NCI-H2171 treated with DMSO at 0.1 percent for 48 hours (cell line): ENCODE data around the gene ZNF785.
"Not testable (repeated sequence)": the region's sequence is repeated elsewhere in the genome, so short reads cannot be mapped to it uniquely, and the experiment has no call there.

Experiments
- DNase-seq: peaks from one replicate; lab custom pipeline; 2025; lab: John Stamatoyannopoulos, UW

ZNF785 gene

DNA sequence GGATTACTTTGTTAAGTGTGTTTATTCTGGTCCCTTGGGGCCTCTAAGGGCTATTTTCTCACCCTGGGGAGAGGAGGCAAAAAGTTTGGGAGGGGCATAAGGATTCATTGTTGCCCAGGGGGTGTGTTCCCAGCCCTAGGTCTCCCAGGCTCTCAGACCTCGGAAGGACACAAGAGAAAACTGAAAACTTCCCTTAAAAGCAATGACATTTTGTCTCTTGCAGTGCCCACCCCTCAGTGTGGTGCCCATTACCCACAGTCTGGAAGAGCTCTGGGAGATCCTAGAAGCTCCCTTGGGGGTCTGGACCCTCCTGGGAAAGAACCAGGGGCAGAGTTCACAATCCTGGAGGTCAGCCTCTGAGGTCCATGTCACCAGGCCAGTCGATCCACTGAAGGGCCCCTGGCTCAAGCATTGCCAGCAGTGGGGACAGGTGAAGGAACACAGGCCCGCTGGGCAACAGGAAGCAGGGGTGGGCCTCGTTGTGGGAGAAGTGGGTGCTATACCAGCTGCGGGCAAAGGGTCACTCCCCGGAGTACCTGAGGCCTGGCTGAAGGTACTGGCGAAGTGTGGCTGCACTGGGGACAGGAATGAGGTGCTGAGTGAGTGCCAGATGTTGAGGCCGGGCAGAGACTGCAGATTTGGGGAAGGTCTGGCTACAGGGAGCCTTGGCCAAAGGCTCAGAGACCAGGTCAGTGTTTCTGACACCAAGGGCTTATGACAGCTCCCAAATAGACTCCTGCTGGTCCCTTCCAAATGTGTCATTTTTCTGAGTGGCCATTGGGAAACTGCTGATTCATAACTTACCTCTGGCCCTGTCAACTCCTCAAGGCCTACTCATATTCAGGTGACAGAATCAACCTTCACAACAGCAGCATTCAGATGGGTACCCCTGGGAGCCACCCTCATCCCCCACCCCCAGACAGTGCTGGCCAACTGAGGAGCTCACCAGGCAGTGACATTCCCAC is 46.2 kb downstream of the ZNF785 start:
- DNase-seq = no peak

DNA sequence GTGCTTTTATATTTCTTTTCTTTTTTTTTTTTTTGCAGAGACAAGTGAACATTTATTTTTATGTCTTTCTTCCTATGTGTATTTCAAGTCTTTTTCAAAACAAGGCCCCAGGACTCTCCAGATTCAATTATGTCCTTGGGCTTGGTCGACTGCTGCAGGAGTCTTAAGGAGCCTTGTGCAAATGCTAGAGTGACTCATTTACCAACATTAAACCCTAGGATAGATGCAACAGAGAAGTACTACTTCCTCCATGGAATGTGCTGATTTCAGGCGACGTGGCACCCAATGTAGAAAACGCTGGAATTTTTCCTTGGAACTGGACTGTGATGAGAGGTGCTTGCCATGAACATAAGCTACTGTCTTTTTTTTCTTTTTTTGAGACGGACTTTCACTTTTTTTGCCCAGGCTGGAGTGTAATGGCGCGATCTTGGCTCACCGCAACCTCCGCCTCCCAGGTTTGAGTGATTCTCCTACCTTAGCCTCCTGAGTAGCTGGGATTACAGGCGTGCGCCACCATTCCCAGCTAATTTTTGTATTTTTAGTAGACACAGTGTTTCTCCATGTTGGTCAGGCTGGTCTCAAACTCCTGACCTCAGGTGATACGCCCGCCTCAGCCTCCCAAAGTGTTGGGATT is 49.0 kb downstream of the ZNF785 start:
- DNase-seq = not testable (repeated sequence)

DNA sequence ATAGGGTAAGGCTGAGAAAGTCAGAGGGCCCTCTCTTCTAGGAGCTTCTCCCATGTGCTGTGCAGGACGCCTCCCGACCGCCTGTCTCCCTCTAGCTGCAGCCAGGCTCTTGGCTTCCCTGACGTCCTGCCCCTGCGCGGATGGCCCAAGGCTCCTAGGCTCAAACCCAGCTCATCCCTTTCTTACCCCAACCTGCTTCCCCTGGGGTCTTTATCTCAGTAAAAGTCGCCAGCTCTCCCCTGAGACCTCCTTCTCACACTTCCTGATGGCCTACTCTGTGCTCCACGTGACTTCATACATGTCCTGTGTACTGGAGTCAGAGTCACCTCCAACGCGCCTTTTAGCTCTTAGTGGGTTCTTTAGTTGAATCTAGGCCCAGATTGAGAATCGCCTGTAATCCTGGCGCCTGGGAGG is 49.7 kb downstream of the ZNF785 start:
- DNase-seq = peak; percentile 70

DNA sequence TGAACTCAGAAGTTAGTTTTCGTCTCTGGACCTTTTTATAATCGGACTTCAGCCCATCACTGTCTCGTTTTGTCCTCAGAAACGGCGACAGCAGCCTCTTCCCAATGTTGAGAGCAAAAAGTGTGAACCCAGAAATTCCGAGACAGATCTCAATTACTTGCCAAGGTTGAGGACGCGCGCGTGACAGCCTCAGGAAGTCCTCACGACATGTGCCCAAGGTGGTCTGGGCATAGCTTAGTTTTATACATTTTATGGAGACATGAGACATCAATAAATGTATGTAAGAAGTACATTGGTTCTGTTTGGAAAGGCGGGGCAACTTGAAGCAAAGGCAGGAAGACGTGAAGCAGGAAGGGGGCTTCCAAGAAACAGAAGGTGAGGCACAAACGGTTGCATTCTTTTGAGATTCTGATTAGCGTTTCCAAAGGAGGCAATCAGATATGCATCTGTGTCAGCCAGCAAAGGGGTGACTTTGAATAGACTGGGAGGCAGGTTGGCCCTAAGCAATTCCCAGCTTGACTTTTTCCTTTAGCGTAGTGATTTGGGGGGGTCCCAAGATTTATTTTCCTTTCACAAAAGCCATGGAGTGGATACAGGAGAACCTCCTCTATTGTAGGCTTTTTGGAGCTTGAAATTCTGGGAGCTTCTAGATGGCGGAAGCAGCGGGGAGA is 50.3 kb downstream of the ZNF785 start:
- DNase-seq = no peak

DNA sequence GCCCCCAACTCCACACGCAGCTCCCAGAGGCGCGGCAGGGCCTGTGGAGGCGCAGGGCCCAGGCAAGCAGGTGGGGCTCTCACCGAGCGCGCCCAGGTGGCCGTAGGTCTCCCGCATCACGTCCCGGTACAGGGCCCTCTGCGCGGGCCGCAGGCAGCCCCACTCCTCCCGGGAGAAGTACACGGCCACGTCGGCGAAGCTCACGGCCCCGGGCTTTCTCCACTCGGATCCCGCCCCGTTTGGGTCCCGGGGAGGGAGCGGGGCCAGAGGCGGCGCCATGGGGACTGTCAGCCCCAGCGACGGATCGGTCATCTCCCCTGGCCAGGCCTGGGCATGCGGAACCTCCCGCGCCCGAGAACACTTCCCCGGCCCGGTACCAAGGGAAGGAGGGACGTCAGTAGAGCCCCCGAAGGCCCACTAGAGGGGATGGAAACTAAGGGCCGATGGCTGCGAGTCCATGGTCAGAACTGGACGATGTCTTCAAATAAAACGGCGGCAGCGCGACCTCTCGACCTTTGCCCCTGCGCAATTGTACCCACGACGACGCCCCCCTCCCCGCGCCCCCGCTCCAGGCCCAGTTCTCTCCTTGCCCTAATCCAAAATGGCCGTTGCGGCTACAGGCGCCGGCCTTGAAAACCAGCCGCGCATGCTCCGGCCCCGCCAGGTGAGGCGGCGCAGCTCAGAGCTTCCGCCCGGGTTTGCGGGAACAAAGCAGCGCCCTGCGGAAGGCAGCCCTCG is 51.0 kb downstream of the ZNF785 start, which contains the start of gene ZNF747:
TSS of gene ZNF747 (minus strand) at position 491 of the 738 bp plus-strand sequence. CDS start at position 312, 179 bp downstream.
- DNase-seq = peak; percentile 89

DNA sequence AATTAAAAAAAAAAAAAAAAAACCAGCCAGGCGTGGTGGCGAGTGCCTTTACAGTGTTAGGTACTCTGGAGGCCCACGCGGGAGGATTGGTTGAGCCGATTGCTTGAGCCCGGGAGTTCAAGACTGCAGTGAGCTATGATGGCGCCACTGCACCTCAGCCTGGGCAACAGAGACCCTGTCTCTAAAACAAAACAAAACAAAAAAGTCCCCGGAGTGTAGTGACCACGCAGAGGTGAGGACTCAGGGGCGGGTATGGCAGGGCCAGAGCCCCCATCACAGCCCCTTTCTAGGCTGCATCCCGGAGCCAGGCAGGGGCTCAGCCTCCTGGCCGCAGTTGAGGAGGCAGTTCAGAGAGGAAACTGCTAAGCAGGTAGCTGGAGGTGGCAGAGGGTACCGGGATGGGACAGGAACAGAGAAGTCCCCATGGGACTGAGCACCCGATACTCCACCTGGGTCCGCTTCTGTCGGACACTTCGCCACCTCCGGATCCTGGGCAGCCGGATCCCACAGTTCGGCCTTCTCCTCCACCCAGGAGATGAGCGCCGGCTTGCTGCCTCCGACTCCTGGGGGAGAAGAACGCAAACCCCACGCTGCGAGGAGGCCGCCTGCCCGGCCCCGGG is 51.6 kb downstream of the ZNF785 start:
- DNase-seq = peak; percentile 31

DNA sequence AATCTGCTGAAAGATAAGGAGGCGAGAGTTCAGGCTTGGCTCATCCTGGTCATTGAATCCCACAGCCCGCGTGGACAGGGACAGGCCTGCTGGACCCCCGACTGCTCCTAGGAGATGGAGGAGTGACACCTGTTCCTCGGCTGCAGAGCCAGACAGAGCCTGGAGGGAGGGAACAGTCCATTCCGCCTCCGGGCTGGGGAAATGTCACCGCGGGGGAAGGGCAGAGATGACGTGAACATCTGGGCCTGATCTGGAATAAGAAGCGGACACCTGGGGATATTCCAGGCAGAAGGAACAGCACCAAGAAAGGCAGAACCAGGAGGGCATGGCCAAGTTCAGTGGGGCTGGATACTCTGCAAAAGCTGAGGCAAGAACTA is 52.4 kb downstream of the ZNF785 start:
- no peak for DNase-seq

DNA sequence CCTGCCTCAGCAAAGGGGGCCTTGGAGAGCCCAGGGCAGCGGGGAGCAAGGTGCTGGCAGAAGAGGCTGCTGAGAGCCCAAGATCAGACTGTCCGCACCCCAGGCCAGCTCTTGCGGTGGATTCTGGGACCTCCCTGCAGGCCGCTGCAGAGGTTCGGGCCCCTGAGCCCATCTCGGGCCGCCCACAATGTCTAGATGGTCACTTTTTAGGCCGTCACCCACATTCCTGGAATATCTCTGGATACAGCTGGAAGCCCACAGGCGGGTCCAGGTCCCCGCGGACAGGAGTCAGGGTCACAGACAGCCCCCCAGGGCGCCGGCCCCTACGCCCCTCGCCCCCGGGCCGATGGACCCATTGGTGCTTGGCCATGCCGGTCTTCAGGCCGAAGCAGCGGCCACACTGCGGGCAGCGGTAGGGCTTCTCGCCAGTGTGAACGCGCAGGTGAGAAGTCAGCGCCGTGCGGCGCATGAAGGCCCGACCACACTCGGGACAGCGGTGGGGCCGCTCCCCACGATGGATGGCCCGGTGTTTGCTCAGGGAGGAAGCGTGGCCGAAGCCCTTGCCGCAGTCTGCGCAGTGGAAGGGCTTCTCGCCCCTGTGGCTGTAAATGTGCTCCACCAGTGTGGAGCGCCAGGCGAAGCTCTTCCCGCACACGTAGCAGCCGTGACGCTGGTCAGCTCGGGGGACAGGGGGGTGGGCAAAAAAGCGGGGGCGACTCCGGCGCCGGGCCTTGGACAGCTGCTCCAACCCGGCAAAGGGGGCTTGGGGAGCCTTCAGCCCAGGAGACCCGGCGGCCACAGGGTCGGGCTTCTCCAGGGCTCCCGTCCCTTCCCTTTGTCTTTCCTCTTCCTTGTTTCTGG is 53.0 kb downstream of the ZNF785 start:
- no peak for DNase-seq
